GM18867 (cell line): Measurements from ENCODE around the gene MAD1L1.
"Not testable (repeated sequence)": the region's sequence is repeated elsewhere in the genome, so short reads cannot be mapped to it uniquely, and the experiment has no call there.

Experiments used
- ATAC-seq: cut with Tn5 transposase; IDR thresholded peaks from one replicate; pipeline ENCODE4 v1.9.1; 2021; ENCODE audit warnings: mild to moderate bottlenecking, moderate library complexity; ENCODE audit not compliant: unreplicated experiment

The MAD1L1 gene

DNA sequence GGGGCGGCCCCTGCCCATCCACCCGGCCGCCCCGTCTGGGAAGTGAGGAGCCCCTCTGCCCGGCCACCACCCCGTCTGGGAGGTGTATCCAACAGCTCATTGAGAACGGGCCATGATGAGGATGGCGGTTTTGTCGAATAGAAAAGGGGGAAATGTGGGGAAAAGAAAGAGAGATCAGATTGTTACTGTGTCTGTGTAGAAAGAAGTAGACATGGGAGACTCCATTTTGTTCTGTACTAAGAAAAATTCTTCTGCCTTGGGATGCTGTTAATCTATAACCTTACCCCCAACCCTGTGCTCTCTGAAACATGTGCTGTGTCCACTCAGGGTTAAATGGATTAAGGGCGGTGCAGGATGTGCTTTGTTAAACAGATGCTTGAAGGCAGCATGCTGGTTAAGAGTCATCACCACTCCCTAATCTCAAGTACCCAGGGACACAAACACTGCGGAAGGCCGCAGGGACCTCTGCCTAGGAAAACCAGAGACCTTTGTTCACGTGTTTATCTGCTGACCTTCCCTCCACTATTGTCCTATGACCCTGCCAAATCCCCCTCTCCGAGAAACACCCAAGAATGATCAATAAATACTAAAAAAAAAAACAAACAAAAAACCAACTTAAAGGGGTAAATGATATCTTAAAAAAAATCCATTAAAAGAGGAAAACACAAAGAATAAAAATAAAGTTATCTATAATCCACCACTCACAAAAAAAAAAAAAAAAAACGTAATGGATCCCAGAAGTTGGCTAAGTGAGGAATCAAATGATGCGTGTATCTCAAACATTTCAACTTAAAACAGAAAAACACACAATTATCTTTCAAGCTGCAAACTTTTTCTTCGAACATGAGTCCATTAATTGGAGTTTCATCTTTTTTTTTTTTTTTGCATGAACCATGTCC lies 70.5 kb downstream of the MAD1L1 start:
- not testable (repeated sequence) for ATAC-seq

DNA sequence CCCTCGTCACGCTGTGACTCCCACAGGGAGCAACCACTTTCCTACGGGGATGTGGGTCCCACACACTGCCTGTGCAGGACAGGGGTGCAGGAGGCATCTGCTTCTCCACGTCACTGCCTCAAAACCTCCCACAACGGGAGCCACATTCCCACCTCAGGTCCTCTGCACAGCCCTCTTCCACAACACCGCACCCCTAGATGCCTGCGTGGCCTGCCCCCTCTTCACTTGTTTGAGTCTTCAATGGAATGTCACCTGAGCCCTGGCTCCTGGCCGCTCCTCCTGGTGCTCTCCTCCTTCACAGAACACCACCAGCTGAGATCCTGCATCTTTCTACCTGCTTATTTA lies 73.6 kb downstream of the MAD1L1 start:
- ATAC-seq: no peak

DNA sequence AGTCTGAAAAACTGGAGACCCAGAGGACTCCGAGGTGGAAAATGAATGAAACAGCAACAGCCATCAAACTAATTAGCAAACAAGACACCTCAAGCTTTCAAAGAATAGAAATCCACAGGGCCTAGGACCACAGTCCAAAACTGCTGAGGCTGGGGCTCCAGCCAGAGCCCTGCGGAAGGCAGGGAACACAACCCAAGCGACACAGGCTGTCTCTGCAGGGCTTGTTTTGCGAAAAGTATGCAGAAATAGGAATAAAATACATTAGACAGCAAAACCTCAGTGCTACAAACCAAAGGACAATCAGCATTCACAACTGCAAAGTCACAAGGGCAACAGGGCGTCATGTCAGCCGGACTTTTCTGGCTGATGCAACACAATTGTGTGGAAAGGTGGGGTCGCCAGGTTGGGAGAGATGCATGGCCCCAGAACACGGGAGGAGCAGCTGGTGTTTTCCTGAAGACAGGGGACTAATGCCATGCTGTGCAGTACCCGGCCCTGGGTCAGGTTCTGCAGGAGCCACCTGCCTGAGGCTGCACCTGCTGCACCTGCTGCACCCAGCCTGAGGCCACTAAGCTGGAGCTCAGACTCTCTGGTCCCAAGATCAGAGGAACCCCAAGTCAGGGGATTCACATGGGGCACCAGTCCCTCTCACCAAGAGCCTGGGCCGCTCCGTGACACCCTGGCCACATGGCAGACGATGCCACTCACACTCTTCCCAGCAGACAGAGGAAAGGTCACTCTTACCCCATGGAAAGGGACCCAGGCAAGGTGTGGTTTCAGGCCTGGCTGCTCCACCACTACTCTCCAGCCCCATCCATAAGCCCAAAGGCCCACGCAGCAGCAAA lies 74.2 kb downstream of the MAD1L1 start:
- ATAC-seq: no peak

DNA sequence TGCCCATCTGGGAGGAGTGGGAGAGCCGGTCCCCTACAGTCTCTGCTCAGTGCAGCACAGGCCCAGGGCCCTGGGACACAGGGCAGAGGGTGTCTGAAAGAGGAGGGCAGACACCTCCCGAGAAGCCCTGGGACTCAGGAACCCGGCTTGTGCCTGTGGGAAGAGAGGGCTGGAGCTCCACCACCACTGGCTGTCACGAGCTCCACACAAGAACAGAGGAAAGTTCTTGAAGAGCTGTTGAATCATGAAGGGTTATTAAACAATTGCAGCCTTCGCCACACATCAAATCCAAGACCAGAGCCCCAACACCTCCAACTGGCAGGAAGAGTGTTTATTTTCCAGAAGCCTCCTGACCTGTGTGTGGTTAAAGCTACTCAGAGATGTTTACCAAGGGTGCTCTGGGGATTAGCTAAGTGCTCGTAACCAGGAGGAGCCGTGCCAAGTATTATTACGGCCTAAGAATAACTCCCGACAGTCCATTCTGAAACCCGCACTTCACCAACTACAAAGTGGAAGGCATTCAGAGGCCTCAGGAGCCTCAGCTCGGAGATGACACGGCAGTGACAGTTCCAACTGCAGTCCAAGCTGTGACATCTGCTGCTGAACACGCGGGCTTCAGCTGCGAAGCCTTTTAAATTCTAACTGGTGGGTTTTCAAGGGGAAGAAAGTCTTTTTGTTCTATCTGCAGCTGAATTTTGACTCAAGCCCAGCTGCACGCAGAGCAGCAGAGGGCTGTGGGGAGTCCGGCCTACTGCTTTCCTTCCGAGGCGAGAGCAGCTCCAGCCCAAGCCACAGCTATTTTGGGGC lies 75.1 kb downstream of the MAD1L1 start:
- no peak for ATAC-seq

DNA sequence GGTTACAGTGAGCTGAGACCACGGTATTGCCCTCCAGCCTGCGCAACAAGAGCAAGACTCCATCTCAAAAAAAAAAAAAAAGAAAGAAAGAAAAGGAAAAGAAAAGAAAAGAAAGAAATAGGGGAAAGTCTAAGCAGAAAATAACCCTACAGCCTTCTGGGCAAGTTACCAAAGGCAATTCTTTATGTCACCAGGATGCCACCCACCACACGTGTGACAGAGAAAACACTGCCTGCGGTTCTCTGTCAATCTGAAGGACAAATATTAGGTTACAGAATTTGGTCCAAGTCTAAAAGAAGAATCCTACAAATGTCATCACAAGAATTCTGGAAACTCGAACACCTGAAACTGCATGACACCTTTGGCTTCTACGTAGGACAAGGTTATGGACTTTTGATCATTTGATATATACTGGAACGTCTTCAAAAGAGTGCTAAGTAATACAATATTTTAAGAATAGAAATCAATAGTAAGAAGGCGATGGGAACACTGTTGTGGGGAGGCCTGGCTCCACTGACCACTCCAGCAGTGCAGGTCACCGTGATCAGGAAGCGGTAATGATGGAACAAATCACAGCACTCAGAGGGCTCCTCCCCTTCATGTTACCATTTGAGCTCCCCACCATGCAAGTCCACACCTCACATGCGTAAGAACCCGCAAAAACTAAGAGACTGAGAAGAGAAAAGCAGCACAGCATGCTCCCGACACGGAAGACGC lies 75.8 kb downstream of the MAD1L1 start:
- ATAC-seq: no peak

DNA sequence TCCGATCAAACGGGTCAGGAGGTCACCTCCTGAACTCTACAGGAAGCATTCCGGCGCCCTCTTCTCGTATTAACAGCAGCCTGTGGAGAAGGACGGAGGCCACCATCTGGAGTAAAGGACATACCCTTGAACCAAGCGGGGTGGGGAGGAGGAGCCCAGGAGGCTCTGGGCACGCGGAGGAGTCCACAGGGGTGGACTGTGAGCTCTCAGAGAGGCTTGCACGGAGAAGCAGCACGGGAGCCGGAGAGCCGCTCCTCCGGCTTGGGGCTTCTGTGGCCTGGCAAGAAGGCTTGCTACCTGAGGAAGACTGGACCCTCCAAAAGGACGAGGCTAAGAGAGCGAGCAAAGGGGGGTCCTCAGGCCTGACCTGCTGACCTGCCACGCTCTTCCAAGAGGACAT lies 77.9 kb downstream of the MAD1L1 start:
- ATAC-seq: no peak

DNA sequence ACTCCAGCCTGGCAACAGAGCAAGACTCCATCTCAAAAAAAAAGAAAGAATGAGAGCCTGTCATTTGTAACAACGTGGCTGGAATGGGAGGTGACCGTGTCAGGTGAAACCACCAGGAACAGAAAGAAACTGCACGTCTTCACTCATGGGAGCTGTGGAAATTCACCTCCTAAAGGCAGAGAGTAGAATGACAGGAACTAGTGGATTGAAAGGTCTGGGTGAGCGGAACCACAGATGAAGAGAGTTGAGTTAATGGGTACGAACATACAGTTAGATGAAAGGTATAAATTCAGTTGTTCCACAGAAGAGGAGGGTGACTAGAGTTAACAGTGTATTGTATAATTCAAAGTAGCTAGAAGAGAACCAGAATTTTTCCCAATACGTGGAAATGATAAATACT lies 78.6 kb downstream of the MAD1L1 start:
- ATAC-seq: no peak

DNA sequence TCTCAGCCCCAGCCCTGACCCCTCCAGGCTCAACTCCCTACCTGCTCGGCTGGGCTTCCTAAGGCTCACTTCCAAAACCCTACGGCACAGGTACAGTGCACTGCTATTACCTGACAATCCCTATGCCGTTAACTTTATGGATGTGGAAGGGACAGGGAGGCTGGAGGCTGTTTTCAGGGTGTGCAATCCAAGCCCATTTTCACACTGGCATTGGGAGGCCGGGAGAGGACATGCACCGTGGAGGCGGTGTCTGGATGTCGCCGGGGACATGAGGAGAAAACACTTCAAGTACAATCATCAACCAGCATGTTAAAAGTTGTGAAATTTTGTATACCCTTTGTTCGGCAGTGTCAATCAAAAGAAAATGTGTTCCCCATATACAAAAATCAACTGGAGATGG lies 80.1 kb downstream of the MAD1L1 start:
- no peak for ATAC-seq

DNA sequence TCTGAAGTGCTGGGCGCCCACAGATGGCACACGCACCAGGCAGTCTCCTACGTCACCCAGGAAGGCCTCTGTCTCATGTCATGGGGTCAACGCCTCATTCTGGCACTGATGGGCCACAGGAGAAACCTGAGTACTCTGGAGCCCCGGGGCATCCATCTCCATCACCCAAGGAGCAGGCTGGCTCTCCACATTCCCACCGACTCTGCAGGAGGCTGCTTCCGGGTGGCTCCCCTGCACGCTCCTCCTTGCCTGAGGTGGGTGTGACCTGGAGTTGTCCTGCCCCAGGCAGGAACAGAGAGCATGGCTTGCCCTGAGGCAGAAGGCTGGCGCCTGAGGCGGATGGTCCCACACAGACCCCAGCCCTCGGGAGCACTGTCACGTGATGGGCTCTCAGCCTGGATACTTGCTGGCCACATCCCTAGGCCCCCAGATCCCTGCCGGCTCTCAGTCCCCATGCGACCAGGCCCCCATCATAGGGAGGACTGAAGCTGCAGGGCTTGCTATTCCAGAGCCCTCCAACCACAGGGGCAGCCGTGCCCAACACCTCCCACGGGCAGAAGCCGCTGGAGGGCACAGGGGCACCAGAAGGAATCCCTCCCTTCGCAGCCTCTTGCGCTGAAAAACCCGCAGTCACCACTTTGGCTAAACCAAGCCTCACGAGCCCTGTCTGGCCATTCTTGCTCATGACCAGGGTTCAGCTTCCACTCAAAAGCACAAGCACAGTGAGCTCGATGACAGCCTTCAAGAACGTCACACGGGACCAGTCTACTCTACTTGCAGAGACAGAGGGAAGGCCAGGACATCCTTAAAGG lies 80.7 kb downstream of the MAD1L1 start:
- no peak for ATAC-seq

DNA sequence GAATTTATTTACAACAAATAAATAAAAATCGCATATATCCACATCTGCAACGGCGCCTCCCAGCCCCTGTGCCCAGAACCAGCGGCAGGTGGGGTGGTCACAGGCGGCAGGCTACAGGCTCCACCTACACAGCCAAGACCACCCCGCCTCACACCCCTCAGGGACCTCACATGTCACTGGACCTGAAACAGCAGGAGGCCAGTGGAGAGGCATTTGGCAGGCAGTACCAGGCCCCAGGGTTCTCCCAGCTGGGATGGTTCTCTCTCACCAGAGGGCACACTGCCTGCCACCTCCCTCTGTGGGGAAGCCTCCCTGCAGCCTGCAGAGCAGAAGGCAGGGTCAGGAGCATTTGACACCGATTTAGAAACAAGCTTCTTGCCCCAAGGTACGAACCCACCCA lies 81.5 kb downstream of the MAD1L1 start:
- no peak for ATAC-seq

DNA sequence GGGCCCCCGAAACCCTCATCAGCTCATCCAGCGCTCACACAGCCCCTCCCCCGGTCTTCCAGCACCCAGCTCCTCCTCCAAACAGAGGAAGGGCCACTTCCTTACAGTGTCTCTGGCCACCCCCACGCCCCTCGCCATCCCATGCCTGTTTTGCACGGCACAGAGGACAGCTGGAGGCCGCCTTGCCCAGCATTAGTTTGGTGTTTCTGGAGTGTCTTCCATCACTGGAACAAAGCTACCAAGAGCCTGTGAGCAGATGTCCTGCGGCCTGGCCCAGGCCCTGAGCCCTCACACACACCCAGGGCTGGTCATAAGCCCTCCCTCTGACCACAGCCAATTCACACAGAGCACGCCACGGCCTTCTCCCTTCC lies 82.3 kb downstream of the MAD1L1 start:
- no peak for ATAC-seq

DNA sequence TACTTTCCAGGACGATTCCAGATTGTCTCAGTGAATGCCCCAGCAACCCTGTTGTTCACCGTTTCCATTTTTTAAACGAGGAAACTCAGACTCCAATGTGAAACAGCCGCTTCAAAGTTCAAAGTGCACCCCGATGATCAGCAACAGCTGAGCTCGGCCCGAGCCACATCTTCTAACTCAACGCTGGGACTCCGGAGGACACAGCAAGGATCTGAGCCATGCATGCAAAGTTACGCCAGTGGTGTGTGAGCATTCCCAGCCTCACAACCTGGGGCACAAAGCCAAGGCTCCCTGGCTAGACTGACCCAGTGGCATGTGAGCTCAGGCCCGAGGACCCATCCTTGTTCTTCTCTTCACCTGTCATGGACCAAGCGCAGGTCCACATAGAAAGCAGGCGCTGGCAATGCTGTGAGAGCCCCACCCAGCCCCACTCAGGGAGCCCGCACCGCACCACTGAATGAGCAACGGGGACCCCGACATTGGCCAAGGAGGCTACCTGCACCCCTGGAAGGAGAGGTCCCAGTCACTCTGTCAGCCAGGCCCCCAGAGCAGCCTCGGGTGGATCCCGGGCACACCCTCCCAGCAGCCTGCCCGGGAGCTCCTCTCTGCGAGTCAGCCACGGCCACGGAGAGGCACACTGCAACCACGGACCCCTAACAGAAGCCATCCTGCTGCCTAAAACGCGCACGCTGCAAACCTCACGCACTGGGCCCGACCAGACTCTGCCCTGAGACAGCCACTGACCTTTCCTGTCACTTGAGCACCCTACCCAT lies 82.9 kb downstream of the MAD1L1 start:
- no peak for ATAC-seq

DNA sequence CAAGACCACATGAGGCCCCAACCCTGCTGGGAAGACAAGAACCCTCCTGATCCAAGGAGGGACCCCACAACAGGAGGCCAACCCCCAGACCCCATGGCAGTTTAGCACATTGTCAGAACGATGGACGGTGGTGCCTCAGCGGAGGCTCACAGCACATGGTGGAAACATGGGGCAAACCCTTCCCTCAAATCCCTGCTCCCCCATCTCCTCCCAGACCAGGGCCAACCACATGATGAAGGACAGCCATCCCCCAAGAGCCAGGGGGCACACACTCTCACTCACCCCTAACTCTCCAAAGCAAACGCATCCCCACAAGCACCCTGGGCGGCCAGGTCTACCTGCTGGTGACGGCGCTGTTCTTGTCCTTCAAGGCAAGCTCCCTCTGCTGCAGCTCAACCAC lies 83.9 kb downstream of the MAD1L1 start:
- ATAC-seq: no peak

DNA sequence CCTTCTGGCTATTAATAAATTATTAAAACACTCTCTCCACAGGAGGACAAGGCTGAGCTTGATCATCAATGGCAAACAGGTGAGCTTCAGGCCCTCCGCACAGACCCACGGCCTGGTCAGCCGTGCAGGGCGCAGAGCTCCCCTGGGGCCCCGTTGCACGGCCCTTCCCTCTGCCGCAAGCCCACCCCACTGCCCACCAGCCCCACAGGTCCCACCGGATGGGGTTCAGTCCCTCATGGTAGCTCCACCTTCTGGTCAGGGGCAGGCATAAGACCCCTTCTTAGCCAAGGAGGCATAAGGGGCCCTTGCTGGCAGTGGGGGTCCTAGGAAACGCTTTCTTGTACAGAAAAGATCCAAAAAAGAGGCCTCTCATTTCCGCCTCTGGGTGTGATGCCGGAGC lies 84.6 kb downstream of the MAD1L1 start:
- no peak for ATAC-seq

DNA sequence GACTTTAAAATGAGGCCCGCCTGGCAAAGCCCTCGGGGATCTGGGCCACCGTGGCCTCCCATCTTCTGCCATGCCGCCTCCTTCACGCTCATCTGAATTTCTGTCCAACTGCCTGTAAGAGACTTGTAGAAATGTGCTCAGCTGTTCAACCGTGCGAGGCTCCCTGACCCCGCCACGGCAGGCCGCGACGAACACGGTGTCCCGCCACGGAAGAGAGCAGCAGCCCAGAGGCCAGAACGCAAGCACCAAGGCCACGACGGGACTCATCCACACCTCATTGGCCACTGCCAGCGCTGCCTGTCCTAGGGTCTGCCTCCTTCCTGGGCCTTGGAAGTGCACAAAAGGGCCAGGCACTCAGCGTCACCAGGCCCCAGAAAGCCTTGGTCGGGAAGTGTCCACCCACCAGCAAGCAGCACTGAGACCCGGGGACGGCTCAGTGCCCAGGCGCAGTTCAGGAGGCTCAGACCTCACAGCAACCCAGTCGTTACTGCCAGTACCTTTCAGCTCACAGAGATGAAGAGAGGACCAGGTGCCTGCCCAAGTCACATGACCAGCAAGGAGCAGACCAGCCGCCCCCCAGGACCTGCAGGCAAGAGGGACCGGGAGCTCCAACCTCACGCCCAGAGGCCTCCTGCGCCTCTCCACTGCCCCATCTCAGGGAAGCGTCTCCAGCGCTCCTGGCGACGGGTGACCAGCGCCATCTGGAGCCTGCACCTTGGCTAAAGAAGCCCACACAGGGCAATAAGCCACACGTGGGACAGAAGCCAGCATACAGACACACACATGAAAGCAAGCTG lies 85.9 kb downstream of the MAD1L1 start:
- no peak for ATAC-seq

DNA sequence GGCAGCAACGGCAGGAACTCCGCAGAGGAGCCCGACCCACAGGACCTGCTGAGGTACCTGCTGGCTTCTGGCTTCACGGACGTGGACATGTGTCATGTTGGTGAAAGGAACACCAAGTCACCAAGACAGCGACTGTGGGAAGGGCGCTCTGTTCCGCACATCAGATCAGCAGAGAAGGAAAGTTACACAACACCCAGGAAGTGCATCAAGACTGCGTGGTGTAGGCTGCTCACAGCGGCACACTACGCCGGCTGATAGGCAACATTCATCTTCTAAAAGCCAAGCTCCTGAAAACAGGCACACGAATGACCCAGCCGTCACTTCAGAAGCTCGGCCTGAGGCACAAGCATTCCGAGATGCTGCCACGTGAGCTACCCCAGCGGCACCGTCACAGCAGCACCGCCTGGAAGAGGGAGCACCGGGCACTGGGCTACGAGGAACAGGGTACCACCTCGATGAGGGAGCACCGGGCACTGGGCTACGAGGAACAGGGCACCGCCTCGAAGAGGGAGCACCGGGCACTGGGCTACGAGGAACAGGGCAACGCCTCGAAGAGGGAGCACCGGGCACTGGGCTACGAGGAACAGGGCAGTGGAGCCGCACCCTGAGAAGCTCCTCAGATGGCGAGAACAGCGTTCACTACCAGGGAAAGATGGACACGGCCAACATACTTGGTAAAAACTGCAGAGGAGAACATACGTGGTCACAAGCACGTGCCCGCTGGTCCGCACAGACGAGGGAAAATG lies 86.7 kb downstream of the MAD1L1 start:
- ATAC-seq: no peak

DNA sequence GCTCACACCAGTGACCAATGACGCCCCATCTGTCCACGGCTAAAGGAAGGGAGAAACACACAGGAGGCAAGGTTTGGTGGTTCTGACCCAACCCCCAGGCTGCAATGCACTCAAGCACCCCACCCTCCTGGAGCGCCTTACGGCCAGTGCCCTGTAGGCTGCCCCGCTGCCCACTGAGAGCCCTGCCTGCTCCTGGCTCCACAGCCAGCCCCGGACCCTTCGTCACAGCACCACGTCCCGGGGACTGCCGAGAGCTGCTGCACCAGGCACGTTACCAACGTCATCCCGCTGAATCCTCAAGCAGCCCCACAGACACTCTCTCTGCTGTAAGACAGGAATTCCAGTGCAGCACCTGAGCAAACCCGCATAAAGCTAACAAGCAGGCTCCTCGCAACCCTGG lies 87.8 kb downstream of the MAD1L1 start:
- no peak for ATAC-seq
